ENCODE data around the gene LRP1B. TPM values are rescaled to one million over a fixed set of nuclear protein-coding genes. Genes with fewer than 3 reads are reported as not detected.

The LRP1B gene
- total RNA-seq, 4 donors from 2014 or later = 0.85 to 3.3 (median 1.1) TPM; not detected in 1

- Histone ChIP-seq H3K4me3 (no peak overlapping the region), H3K4me1 (no peaks in the 10 kb centered on the region)
- TF ChIP-seq CTCF (IDR thresholded peaks at IDR 0.05) (no peak), POLR2A (IDR thresholded peaks at IDR 0.05) (no peak)
Measured at GRCh38 chr2:141317986-141318385, 812.8 kb downstream of the LRP1B start.

GRCh38 chr2:141316606-141317005 is 814.2 kb downstream of the LRP1B start:
- no peak overlapping the region for H3K4me3 ChIP-seq
- TF ChIP-seq POLR2A (IDR thresholded peaks at IDR 0.05) (no peak), CTCF (IDR thresholded peaks at IDR 0.05) (no peak)
- no peak for DNase-seq

More at GRCh38 chr2:141317986-141318385, 812.8 kb downstream of the LRP1B start:
- DNase-seq = no peak
- H3K27ac ChIP-seq = no peak overlapping the region
- no peaks in the 10 kb centered on the region for H3K27me3 ChIP-seq
- no peaks in the 10 kb centered on the region for H3K9me3 ChIP-seq
- no peaks in the 10 kb centered on the region for H3K36me3 ChIP-seq

GRCh38 chr2:141316103-141316502 is 814.7 kb downstream of the LRP1B start:
- Histone ChIP-seq H3K4me3 (no peak overlapping the region), H3K4me1 (no peaks in the 10 kb centered on the region), H3K9me3 (no peaks in the 10 kb centered on the region), H3K27me3 (no peaks in the 10 kb centered on the region), H3K36me3 (no peaks in the 10 kb centered on the region), H3K27ac (no peak overlapping the region)
- DNase-seq = no peak
- TF ChIP-seq POLR2A (IDR thresholded peaks at IDR 0.05) = no peak
- no peak for TF ChIP-seq CTCF (IDR thresholded peaks at IDR 0.05)

More at GRCh38 chr2:141316606-141317005, 814.2 kb downstream of the LRP1B start:
- no peaks in the 10 kb centered on the region for H3K27me3 ChIP-seq
- H3K4me1 ChIP-seq = no peaks in the 10 kb centered on the region
- H3K9me3 ChIP-seq = no peaks in the 10 kb centered on the region
- H3K27ac ChIP-seq = no peak overlapping the region
- H3K36me3 ChIP-seq = no peaks in the 10 kb centered on the region

GRCh38 chr2:141313972-141314371 is 816.8 kb downstream of the LRP1B start:
- H3K4me1 ChIP-seq = no peaks in the 10 kb centered on the region
- H3K9me3 ChIP-seq = no peaks in the 10 kb centered on the region

GRCh38 chr2:141311430-141311829 is 819.4 kb downstream of the LRP1B start:
- no peak overlapping the region for H3K4me3 ChIP-seq
- no peaks in the 10 kb centered on the region for H3K36me3 ChIP-seq
- no peaks in the 10 kb centered on the region for H3K27me3 ChIP-seq
- DNase-seq = no peak
- no peak overlapping the region for H3K27ac ChIP-seq
- no peak for TF ChIP-seq CTCF (IDR thresholded peaks at IDR 0.05)
- TF ChIP-seq POLR2A (IDR thresholded peaks at IDR 0.05) = no peak
- no peaks in the 10 kb centered on the region for H3K4me1 ChIP-seq
- H3K9me3 ChIP-seq = no peaks in the 10 kb centered on the region

More at GRCh38 chr2:141313972-141314371, 816.8 kb downstream of the LRP1B start:
- no peak for TF ChIP-seq CTCF (IDR thresholded peaks at IDR 0.05)
- no peak for TF ChIP-seq POLR2A (IDR thresholded peaks at IDR 0.05)
- Histone ChIP-seq H3K36me3 (no peaks in the 10 kb centered on the region), H3K4me3 (no peak overlapping the region), H3K27me3 (no peaks in the 10 kb centered on the region), H3K27ac (no peak overlapping the region)
- DNase-seq = no peak

GRCh38 chr2:141306368-141306767 is 824.4 kb downstream of the LRP1B start:
- H3K4me1 ChIP-seq = no peaks in the 10 kb centered on the region
- no peak overlapping the region for H3K27ac ChIP-seq
- H3K27me3 ChIP-seq = no peaks in the 10 kb centered on the region
- no peaks in the 10 kb centered on the region for H3K36me3 ChIP-seq
- H3K4me3 ChIP-seq = no peak overlapping the region
- no peak for DNase-seq
- TF ChIP-seq CTCF (IDR thresholded peaks at IDR 0.05) (no peak), POLR2A (IDR thresholded peaks at IDR 0.05) (no peak)
- no peaks in the 10 kb centered on the region for H3K9me3 ChIP-seq

All from Peyer's patch (tissue), 4 donors.